Activated CD8-positive, alpha-beta memory T cell treated with anti-CD3 and anti-CD28 coated beads, Interleukin-2, amount 50 U/mL, for 1 hour (primary cell): ENCODE measurements around the gene PRDM2.

Experiments
- DNase-seq: peaks from one replicate; pipeline ENCODE4 v3.0.0-alpha.2; 2020; ENCODE audit errors: extremely low read depth

PRDM2 gene

DNA sequence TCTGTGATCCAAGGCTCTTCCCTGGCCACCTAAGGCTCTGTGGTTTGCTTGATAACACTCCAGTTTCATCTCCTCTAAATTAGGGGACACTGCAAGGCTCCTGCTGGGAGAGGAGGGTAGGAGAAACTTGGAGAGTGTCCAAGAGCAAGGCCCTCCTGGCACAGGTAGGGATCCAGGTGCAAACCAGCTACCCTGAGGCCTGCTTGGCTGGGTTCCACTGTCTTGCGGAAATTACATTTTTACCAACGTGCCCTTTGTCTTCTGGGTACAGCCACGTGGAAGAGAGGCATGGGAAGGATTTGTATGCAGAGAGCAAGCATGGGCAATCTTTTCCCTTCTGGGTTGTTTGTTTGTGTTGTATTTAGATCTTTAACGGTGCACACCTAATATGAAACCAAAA is 132.5 kb downstream of the PRDM2 start:
- no peak for DNase-seq

GRCh38 chr1:13836136-13836535 is 136.1 kb downstream of the PRDM2 start:
- DNase-seq, result no peak

DNA sequence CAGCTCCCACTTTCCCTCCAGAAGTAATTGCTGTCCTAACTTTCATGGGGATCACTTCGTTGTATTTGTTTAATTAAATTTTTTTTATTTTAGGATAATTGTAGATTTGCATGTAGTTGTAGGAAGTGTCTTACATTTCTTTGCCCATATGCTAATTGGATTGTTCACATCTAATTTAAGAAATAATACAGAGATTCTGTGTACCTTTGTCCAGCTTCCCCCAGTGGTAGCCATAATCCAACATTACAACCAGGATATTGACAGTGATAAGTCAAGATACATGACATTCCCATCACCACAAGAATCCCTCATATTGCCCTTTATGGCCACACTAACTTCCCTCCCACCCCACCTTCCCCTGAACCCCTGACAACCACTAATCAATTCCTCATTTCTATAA is 136.6 kb downstream of the PRDM2 start:
- no peak for DNase-seq

DNA sequence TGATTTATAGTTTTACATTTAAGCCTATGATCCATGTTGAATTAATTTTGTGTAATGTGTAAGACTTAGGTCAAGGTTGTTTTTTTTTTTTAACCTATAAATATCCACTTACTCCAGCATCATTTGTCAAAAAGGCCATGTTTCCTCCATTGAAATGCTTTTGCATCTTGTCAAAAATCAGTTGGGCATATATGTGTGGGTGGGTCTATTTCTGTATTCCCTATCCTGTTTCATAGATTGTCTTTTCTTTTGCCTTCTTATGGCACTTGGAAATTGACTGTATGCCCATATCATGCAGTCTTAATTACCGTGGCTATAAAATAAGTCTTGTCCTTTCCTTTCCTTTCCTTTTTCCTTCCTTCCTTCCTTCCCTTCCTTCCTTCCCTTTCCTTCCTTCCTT is 138.2 kb downstream of the PRDM2 start:
- no peak for DNase-seq

GRCh38 chr1:13842497-13842896 is 142.5 kb downstream of the PRDM2 start:
- no peak for DNase-seq

- DNase-seq, result no peak
Observed at GRCh38 chr1:13851726-13852125, 151.7 kb downstream of the PRDM2 start.

DNA sequence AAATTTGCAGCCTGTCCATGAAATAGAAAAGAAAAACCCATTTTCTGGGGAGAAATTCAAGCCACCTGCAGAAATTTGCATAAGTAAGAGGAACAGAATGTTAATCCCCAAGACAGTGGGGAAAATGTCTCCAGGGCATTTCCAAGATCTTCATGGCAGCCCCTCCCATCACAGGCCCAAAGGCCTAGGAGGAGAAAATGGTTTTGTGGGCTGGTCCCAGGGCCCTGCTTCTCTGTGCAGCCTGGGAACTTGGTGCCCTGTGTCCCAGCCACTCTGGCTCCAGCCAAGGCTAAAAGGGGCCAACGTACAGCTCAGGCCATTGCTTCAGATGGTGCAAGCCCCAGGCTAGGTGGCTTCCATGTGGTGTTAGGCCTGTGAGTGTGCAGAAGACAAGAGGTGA is 155.6 kb downstream of the PRDM2 start:
- DNase-seq, result no peak

- no peak for DNase-seq
Observed at GRCh38 chr1:13860031-13860430, 160.0 kb downstream of the PRDM2 start.

DNA sequence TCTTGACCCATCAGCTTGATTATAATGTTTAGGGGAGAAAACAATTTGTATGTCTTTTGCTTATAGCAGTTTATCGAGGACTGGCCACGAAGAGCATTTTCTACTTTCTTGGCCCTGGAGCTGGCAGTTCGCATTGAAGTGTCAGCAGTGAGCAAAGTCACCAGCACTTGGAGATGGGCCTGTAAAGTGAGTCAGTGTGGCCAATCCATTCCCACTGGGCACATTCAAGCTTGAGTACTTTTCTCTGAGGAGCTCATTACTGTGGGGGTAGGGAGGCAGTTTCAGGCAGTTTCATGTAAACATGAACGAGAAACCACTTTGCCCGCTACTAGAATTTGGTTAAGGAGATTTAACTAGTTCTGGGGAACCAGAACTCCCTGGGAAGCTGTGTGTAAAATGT is 164.8 kb downstream of the PRDM2 start:
- DNase-seq, result no peak

- DNase-seq, result no peak
Observed at GRCh38 chr1:13865851-13866250, 165.9 kb downstream of the PRDM2 start.

DNA sequence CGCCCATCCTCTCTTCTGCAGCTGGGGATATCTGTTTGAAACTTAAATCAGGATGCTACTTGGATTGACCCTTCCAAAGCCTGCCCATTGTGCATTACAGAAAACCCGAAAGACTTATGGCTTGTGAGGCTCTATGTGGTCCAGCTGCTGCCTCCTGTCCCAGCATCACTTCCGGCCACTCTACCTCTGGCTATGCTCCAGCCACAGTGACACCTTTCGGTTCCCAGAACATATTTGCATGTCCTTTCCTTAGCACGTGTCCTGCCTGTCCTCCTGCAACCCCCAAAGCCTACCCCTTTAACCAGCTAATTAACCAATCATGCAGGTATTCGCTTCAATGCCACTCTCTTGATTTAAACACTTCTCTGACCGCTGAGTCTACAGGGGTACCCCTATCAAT is 167.6 kb downstream of the PRDM2 start:
- no peak for DNase-seq

- DNase-seq, result no peak
Observed at GRCh38 chr1:13869172-13869797, 169.3 kb downstream of the PRDM2 start.

- no peak for DNase-seq
Observed at GRCh38 chr1:13871413-13871812, 171.4 kb downstream of the PRDM2 start.

- DNase-seq, result no peak
Observed at GRCh38 chr1:13871886-13872285, 171.9 kb downstream of the PRDM2 start.

DNA sequence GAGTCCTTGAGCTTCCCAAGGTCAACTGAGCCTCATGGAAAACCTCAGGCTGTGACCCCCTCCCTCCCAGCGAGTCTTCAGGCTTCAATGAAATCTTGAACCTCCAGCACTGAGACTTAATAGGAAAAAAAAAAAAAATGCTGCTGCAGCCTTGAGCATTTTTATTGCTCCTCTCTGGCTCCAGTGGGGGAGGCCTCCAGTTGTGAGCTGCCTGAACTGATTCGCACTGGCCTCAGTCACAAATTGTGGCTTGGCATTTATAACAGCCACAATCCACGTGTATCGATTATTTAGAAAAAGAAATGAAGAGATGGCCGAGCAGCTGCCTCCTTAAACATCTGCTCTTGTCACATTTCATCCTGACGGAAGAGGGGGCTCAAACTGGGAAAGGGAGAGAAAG is 173.0 kb downstream of the PRDM2 start:
- DNase-seq, result no peak
